HFF-Myc (cell line): Measurements from ENCODE around the gene NANS.

ENCODE experiments used
- DNase-seq: peaks from one replicate; pipeline ENCODE4 v3.0.0-alpha.2; 2011; ENCODE audit warnings: low read depth; ENCODE audit errors: extremely low read depth
- H3K4me3 ChIP-seq: replicated peaks from 2 replicates; pipeline ENCODE4 v1.5.1; 2011; ENCODE audit warnings: low read depth, mild to moderate bottlenecking, control low read depth, low read length
- TF ChIP-seq, protein P1 (sequence below): IDR thresholded peaks from 2 replicates; pipeline ENCODE4 v1.5.1; 2012; ENCODE audit warnings: mild to moderate bottlenecking, low read depth, low read length, control low read depth; ENCODE audit errors: missing control alignments

NANS gene

DNA sequence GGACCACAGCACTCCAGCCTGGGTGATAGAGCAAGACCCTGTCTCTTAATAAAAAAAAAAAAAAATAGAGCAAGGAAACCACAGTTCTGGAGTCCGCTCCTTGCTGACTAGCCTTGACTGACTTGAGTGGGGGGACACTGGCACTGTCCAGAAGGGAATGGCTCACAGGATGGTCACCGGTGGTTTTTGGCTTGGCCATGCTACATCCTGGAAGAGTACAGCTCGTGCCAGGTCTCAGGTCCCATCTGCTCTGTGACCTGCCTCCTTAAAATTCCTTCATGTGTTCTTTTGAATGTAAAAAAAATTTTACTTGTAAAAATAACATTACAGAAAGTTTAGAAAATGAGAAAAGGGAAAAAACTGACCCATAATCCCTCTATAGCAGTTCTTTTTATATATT is 5.6 kb downstream of the NANS start:
- no peak for DNase-seq
- no peak overlapping the region for H3K4me3 ChIP-seq
- TF ChIP-seq, protein P1, sequence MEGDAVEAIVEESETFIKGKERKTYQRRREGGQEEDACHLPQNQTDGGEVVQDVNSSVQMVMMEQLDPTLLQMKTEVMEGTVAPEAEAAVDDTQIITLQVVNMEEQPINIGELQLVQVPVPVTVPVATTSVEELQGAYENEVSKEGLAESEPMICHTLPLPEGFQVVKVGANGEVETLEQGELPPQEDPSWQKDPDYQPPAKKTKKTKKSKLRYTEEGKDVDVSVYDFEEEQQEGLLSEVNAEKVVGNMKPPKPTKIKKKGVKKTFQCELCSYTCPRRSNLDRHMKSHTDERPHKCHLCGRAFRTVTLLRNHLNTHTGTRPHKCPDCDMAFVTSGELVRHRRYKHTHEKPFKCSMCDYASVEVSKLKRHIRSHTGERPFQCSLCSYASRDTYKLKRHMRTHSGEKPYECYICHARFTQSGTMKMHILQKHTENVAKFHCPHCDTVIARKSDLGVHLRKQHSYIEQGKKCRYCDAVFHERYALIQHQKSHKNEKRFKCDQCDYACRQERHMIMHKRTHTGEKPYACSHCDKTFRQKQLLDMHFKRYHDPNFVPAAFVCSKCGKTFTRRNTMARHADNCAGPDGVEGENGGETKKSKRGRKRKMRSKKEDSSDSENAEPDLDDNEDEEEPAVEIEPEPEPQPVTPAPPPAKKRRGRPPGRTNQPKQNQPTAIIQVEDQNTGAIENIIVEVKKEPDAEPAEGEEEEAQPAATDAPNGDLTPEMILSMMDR: no peak

DNA sequence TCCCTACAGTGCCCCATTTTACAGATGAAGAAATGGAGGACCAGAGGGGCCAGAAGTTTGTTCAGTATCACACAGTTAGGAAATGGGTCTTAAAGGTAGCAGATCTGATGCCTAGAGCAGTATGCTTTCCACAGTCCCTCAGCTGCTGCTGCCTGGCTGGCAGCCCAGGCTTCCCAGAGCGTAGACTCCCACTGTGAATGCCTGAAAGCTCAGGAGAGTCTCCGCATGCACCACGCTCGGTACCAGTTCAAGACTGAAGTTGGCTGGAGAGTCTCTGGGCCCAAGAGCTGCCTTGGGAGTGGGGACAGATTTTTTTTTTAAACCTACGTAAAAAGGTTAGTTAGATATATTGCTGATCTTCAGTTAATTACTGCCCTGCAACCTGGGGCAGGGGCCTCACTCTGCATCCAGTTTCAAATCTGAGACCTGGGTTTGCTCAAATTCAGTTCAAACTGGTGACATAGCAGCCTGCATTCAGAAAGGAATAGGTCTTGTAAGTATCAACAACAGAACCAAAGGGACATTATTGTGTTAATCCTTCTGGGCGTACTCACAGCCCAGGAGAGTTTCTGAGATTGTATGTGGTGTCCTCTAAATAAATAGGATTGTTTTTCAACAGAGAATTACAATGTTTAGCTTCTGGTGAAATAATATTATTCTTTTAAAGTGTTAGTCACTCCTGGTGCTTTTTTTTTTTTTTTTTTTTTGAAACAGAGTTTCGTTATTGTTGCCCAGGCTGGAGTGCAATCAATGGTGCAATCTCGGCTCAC is 8.3 kb downstream of the NANS start:
- TF ChIP-seq, protein P1: no peak
- no peak for DNase-seq
- H3K4me3 ChIP-seq: no peak overlapping the region

DNA sequence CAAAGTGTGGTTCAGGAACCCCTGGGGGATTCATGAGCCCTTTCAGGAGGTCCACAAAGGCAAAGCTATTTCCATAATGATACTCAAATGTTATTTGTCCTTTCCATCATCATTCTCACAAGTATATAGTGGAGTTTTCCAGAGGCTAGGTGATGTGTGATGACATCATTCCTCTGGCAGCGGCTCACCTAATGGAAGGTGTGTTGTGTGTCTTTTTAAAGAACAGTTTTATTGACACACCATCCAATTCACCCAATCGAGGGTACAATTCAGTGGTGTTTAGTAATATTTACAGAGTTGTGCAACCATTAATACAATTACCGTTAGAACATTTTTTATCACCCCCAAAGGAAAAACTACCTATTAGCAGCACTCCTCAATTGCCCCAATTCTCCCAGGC is 9.7 kb downstream of the NANS start:
- TF ChIP-seq, protein P1: no peak

DNA sequence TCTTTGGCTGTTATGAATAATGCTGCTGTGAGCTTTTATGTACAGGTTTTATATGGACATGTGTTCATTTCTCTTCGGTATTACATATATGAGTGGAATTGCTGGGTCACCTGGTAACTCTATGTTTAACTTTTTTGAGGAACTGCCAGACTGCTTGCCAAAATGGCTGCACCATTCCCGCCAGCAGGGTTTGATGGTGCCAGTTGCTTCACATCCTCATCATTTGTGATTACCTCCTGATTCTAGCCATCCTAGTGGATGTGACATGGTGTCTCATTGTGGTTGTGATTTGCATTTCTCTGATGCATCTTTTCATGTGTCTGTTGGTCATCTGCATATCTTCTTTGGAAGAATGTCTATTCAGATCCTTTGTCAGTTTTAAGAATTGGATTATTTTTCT is 10.7 kb downstream of the NANS start:
- TF ChIP-seq, protein P1: no peak
- no peak for DNase-seq
- no peak overlapping the region for H3K4me3 ChIP-seq

More for the DNA sequence above, 9.7 kb downstream of the NANS start:
- H3K4me3 ChIP-seq: no peak overlapping the region
- DNase-seq: no peak

DNA sequence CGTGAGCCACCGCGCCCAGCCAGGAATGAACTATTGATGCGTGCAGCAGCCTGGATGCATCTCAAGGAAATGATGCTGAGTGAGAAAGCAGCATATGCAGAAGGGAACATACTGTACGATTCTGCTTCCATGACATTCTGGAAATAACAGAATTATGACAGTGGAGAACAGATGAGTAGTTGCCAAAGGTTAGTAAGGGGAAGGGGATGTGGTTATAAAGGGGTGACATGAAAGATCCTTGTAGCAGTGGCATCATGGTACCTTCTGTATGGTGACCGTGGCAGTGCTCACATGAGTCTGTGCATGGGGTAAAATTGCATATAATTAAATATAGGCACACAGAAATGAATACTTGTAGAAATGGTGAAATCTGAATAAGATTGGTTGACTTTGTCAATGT is 13.0 kb downstream of the NANS start:
- H3K4me3 ChIP-seq: no peak overlapping the region
- TF ChIP-seq, protein P1: no peak
- no peak for DNase-seq

DNA sequence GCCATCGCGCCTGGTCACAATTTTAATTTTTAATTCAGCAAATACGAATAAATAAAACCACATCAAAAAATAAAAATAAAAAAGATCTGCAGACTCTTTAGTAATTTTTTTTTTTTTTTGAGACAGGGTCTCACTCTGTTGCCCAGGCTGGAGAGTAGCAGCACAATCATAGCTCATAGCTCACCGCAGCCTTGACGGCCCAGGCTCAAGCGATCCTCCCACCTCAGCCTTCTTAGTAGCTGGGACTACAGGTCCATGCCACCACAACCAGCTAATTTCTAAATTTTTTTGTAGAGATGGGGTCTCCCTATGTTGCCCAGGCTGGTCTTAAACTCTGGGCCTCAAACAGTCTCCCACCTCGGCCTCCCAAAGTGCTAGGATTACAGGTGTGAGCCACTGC is 14.2 kb downstream of the NANS start:
- TF ChIP-seq, protein P1: no peak
- DNase-seq: no peak

DNA sequence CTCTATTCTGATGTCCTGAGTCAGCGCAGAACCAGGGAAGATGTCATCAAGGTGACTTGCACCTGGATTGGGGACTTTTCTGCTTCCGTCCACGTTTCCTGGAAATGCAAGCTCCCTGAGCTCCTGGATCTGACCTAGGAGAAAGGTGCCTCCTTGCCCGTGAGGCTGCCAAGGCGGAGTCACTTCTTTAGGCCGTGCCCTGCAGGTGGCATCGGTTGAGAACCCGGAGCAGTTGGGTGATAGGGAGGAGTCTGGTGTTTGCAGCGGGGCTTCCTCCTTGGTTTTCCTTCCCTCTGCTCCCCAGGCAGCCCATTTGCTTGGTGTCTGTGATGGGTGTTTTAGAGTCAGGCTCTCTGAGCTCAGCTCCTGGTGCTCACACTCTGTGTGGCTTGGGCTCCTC is 15.2 kb downstream of the NANS start:
- no peak for DNase-seq
- TF ChIP-seq, protein P1: no peak

More for the DNA sequence above, 14.2 kb downstream of the NANS start:
- H3K4me3 ChIP-seq: no peak overlapping the region

More for the DNA sequence above, 15.2 kb downstream of the NANS start:
- no peak overlapping the region for H3K4me3 ChIP-seq
